T-helper 2 cell treated with Interferon-gamma antibody and Interleukin-4, amounts not matched to agents 100 ng/mL and 5 ng/mL, for 36 hours (primary cell): ENCODE results near the gene CNTFR. TPM values are rescaled to one million over a fixed set of nuclear protein-coding genes. Genes with fewer than 3 reads are reported as not detected.
"Not testable (repeated sequence)": the region's sequence is repeated elsewhere in the genome, so short reads cannot be mapped to it uniquely, and the experiment has no call there.

Source experiments
- intact Hi-C: fragments of 100-400 bp; cut with micrococcal nuclease; formaldehyde crosslinking; loops from one replicate; pipeline ENCODE4 v1.15.1; 2023
- total RNA-seq: library from RNA; stranded (reverse); gene quantifications from 2 replicates; pipeline ENCODE4 v1.2.3, GENCODE V29; 2022

CNTFR gene
- total RNA-seq, 1 donor from 2014 or later = not detected

- intact Hi-C loops = not testable (repeated sequence)
These were observed 57.5 kb downstream of the CNTFR start for GRCh38 chr9:34532041-34532440.

- intact Hi-C loops = no loop called here
These were observed 63.5 kb downstream of the CNTFR start for GRCh38 chr9:34526026-34526425.

GRCh38 chr9:34524349-34524748, 65.2 kb downstream of the CNTFR start:
- intact Hi-C loops = loop anchor here (5.0 kb wide), 2 partner anchors 88 to 1208 kb away; partner anchors contain the start of genes CREB3, RPP25L and TLN1

- intact Hi-C loops = loop anchor here (1.0 to 5.0 kb wide), 4 partner anchors 65 to 1209 kb away; partner anchors contain the start of genes CREB3, DNAI1, FAM219A and RPP25L
These were observed 66.3 kb downstream of the CNTFR start, which contains the start of gene ENHO for GRCh38 chr9:34522971-34523797. ENHO (minus strand) TSS chr9:34522990; CDS start chr9:34521695, 1,295 bp downstream.

DNA sequence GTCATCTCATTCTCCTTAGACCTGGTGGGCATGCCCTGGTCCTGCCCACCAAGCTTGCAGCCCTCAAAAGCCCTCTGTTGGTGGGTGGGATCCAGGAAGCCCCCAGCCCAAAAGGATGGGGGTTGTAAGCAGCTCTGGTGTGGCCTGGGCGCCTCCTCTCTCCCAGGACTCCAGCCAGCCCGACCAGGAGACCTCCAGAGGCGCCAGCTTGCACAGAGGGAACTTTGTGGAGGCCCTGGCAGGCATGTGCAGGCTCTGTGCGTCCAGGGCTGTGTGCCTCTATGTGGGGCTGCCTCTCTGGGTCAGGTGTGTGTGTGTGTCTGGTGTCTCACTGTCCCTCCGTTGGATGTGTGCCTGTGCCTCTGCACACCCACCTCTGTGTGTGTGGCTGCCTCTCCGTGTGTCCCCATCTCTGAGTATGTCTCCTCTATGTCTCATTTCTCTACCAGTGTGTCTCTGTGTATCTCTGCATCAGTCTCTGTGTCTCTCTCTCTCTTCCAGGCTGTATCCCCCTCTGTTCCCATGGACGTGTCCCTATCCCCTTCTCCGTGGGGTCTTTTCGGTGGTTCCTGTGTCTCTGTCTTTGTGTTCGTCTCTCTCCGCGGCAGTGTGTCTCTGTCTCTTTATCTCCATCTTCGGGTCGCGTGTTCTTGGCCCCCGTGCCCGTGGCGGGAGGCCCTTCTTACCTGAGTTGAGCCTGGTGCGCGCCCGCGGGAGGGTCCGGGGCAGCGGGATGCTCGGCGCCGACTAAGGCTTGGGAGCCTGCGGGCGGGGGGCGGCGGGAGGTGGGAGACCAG, 67.2 kb downstream of the CNTFR start:
- intact Hi-C loops = loop anchor here (5.0 kb wide), 2 partner anchors 90 to 1210 kb away; partner anchors contain the start of genes CREB3, RPP25L and TLN1

DNA sequence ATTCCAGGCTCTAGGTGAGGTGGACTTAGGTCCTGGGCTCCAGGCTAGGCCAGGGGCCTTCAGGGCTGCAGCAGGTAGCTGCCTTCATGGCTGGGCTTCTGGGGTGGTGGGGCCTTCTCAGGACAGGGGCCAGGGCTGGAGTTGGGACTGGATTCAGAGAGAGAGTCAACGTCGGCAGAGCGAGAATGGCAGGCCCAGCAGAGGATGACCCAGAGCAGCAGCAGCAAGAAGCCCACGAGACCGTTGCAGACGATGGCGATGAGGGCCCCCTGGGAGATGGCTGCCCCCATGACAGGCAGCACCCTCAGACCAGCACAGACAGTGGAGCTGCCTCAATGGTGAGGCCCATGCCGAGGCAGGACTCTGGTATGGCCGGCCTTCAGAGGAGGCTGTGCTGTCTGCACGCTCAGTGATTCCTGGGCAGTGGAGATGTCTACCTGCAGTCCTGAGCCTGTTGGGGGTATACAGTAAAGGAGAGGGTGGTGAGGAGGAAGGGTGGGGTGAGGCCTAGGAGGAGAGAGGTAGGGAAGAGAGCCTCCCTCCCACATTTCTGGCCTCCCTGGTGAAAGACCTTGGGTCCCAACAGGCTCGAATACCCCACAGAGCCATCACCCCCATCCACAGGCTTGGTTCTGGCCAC, 68.0 kb downstream of the CNTFR start:
- intact Hi-C loops = loop anchor here (5.0 kb wide), 2 partner anchors 91 to 1211 kb away; partner anchors contain the start of genes CREB3, RPP25L and TLN1

DNA sequence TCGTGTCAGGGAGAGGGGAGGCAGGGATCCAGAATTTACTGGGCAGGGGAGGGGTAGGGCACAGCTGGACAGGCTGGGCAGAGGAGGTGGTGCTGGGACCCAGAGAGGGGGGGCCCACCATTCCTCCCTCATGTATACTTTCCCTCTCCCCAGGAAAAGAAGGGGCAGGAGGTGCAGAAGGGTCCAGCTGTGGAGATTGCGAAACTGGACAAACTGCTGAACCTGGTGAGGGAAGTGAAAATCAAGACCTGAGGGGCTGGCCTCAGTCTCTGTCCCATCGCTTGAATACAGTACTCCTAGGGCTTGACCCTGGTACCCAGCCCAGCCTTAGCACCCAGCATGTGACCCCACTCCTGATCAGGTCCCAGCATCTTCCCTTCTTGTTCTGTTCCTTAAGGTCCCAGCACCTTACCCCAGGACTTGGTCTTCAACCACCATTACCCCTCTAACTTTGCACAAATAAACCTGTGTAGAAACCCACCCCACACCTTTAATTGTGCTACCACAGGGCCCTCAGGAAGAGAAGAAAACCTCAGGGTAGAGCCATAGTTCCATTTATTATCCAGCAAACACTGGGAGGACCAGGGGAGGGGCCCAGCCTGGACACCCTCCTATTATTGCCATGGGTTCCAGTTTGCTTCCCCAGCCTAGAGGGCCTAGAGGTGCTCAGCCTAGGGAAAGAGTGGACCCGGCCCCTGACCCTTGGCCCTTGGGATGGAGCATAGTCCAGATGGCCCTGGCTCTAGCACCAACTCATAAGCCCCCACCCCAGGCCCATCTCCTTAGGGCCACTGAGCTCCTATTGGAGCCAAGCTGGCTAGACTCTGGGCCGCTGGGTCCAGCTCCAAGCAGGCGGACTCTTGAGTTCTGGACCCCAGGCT, 68.8 kb downstream of the CNTFR start:
- intact Hi-C loops = loop anchor here (5.0 kb wide), 2 partner anchors 92 to 1212 kb away; partner anchors contain the start of genes CREB3, RPP25L and TLN1

DNA sequence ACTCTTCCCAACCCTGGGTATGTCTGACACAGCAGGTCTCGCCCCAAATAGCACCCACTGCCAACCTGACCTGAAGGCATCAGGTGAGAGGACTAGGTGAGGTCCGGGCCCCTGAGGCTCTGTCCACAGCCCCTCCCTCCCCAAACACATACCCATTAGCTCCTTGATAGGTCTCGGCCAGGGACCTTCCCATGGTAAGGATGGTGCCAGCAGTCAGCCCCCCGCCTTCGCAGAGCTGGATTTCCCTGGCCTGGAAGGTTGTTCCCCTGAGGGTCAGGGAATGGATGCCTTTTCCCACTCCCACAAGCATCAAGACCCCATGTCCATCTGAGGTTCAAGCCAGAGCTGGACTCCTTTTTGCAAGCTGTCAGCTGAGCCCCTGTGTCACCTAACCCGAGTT, 69.4 kb downstream of the CNTFR start:
- intact Hi-C loops = loop anchor here (5.0 kb wide), 2 partner anchors 92 to 1212 kb away; partner anchors contain the start of genes CREB3, RPP25L and TLN1

DNA sequence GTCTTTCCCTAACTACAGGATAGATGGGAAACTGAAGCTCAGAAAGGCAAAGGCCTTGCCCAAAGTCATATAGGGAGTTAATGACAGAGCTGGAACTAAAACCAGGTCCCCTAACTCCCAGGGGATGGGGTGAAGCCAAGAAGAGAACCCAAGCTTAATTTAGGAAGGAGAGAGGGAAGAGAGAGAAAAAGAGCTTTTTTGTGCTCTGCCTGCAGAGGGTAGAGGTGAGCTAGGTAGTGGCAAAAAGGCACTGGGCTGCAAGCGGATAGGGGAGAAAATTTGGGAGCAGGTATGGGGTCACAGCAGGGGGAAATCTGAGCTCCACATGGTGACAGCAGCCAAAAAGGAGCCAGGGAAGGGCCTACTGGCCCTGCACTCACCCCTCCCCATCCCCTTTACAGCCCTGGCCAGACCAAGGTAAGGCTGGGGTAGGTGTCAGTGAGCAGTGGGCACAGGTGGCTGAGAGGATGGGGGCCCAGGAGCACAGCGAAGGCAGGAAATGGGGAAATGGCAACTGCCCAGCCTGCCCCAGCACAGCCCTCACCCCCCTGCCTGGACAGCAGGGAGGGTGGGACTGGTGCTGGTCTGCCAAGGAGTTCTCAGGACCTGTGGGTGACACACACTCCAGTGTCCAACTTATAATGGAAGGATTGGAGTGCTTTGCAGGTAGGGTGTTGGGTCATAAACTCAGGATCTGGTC, 70.1 kb downstream of the CNTFR start:
- intact Hi-C loops = loop anchor here (5.0 kb wide), 2 partner anchors 93 to 1213 kb away; partner anchors contain the start of genes CREB3, RPP25L and TLN1

GRCh38 chr9:34518896-34519295, 70.6 kb downstream of the CNTFR start:
- intact Hi-C loops = no loop called here

DNA sequence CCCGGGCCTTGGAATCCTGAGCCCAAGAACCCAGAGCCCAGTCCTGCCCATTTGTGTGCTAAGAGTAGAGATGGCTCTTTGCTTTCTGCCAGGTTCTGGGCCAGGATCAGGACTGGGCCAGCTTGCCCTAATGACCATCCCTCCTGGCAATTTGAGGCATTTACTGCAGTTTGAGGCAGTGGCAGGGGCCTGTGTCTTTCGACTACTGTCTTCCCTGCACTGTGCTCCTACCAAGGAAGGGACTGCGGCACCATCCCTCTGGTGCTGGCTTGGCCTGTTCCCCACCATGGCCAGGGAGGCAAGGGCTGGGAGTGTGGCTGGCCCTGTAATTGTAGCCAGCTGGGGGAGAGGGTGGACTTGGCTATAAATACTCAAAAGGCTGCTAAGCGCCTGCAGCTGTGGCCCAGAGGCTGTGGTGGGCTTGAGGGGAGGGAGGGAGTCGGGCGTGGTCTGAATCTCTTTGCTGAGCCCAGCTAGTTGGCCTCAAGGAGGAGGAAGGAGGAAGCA, 71.4 kb downstream of the CNTFR start:
- intact Hi-C loops = no loop called here

DNA sequence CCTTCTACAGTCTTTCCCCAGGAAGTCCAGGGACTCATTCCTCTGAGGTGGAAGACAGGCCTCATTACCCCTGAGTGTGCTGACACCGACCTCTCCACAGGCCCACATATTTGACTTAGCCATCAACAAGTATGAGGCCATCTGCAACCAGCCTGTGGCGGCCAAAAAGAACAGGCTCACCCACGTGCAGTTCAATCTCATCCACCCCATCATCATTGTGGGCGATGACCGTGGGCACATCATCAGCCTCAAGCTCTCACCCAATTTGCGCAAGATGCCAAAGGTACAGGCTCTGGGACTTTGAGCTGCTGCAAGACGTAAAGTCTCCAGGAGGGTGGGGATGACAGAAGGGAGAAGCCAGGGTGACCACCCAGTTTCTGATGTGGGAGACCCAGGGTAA, 72.3 kb downstream of the CNTFR start:
- intact Hi-C loops = no loop called here

- intact Hi-C loops = no loop called here
These were observed 73.6 kb downstream of the CNTFR start for GRCh38 chr9:34515959-34516358.

GRCh38 chr9:34514816-34515215, 74.7 kb downstream of the CNTFR start:
- intact Hi-C loops = no loop called here

DNA sequence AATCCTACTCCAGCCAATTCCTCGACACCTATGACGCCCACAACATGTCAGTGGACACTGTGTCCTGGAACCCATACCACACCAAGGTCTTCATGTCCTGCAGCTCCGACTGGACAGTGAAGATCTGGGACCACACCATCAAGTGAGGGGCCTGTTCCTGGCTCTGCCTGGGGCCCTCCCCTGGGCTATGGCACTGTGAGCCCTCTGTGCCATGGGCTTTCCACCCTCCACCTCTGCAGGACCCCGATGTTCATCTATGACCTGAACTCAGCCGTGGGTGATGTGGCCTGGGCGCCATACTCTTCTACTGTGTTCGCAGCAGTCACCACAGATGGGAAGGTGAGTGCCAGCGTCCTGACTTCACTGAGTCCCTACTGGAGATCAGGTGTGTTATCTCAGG, 75.1 kb downstream of the CNTFR start:
- intact Hi-C loops = no loop called here

DNA sequence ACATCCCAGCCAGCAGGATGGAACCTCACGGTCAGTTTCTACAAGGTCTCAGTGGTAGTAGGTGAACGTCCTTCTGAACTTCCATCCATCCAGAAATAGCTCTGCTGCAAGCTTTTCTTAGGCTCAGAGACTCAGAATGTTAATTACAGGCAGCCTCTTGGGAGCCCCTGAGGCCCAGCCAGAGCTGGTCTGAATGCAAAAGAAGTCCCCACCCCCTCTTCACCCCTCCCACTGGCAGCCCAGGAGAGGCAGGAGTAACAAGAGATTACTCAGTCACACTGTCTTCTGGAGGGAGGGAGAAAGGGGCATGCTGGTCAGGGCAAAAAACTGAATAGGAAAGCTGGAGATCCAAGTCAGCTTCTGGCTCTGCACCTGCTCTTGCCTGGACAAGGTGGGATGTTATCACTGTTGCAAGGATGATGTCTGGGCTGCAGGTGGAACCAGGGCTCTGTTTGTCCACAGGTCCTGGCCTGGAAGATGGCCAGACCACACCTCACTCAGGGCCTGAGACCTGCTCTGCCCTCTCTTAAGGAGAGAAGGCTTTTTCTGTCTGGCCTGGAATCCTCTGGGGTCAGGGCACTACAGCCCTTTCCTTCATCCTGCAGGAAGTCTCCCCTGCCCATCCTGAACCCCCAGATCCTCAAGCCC, 75.8 kb downstream of the CNTFR start:
- intact Hi-C loops = no loop called here

DNA sequence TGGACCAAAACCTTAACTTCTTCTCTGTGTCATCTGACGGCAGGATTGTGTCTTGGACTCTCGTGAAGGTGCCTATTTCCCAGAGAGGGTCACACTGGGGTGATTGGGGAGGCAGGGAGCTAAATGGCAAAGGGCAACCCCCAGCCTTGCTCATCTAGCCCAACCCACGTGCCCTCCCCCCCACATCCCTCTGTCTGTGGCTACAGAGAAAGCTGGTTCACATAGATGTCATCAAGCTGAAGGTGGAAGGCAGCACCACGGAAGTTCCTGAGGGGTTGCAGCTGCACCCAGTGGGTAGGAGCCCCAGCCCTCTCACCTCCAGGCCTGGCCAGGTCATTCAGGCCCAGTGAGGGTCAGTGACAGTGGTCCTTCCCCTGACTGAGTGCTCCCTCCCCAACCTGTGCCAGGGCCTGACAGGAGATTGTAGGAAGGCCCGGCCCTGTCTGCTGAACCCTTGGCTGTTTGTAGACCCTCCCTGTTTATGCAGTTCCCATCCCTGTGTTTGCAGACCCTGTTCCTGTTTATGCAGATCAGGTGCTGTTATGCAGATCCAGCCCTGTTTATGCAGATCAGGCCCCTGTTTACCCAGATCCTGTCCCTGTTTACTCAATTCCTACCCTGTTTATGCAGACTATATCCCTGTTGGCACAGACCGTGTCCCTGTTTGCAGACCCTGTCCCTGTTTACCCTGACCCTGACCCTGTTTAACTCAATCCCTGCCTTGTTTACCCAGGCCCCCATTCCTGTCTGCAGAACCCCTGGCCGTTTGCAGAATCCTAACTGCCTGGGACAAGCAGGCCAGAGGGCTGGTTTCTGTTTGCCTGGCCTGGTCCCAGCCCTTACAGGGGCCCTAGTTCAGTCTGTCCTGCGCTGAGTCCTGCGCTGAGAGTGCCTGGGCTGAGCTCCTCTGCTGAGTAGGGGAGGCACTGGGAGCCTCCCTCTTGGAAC, 77.1 kb downstream of the CNTFR start:
- intact Hi-C loops = no loop called here
